ENCODE results near the gene BMPER. TPM values are rescaled to one million over a fixed set of nuclear protein-coding genes. Genes with fewer than 3 reads are reported as not detected.

The BMPER gene
- total and polyA plus RNA-seq, 10 of the 15 experiments (the other 5 are each of a cell fraction or from before 2014, with no cell fraction given), result 0.02 to 0.08 TPM; not detected in 8

DNA sequence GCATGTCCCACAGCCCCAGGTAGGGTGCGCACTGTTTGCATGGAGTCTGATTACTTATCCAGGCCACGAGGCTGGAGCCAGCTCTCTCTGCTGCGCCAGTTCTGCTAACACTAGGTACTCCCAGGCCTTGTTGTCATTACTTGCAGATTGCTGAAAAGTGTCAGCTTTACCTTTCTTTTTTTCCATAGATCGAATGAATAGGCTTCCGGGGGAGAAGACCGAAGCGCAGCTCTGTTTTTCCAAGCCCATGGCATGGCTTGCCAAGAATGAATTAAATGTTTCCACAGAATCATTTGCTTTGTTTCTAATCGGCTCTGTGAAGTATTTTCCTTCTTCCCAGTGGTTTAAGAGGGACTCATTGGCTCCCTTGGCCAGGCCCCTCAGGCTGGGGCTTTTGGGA lies 285.8 kb downstream of the BMPER start:
- Histone ChIP-seq H2AFZ (ENCODE audit: control insufficient read depth, low read depth, low read length) (no peak overlapping the region), H3K79me2 (ENCODE audit: control insufficient read depth, insufficient read depth, low read length) (no peaks in the 10 kb centered on the region), H3K36me3 (ENCODE audit: control insufficient read depth in 2 of 2, insufficient read depth in 2 of 2, low read length in 1 of 2) (no peaks in the 10 kb centered on the region), H3K4me2 (ENCODE audit: control insufficient read depth, insufficient read depth) (no peak overlapping the region), H4K20me1 (ENCODE audit: control insufficient read depth, insufficient read depth) (no peaks in the 10 kb centered on the region), H3K4me1 (ENCODE audit: control insufficient read depth, insufficient read depth, low read length) (no peaks in the 10 kb centered on the region), H3K9ac (ENCODE audit: control insufficient read depth, insufficient read depth, low read length) (no peak overlapping the region), H3K4me3 (no peak overlapping the region), H3K9me3 (replicated peaks; ENCODE audit: control insufficient read depth, insufficient read depth, low read length) (no peaks in the 10 kb centered on the region), H3K27me3 (replicated peaks in 1 of 2; ENCODE audit: control insufficient read depth in 2 of 2, insufficient read depth in 2 of 2, low read length in 1 of 2) (no peaks in the 10 kb centered on the region), H3K27ac (ENCODE audit: control insufficient read depth, insufficient read depth) (no peak overlapping the region)
- WGBS (ENCODE audit: insufficient coverage, insufficient replicate concordance, low lambda C conversion rate, missing lambda C conversion rate), result 39% methylated on average over 7 of the region's 8 CpGs
- SMC1A ChIA-PET (ENCODE audit: uncharacterized antibody, unreplicated experiment), result no interaction called here
- in situ Hi-C loops (cut with MboI) (no loop called here), intact Hi-C loops (cut with micrococcal nuclease; ENCODE audit: unreplicated experiment) (no loop called here)
- FAIRE-seq (no peak), ATAC-seq (no peak), DNase-seq (ENCODE audit: low read depth, low spot score) (no peak)
- RAD21 ChIA-PET (ENCODE audit: unreplicated experiment), result no interaction called here
- TF ChIP-seq PAX8 (IDR thresholded peaks at IDR 0.05) (no peak), CHD4 (IDR thresholded peaks at IDR 0.05) (no peak), POLR2AphosphoS5 (IDR thresholded peaks at IDR 0.05; ENCODE audit: low read length) (no peak), CBFB (IDR thresholded peaks at IDR 0.05; ENCODE audit: low read depth) (no peak), POLR2A (IDR thresholded peaks at IDR 0.05; ENCODE audit: low read depth, low read length) (no peak), EED (IDR thresholded peaks at IDR 0.05; ENCODE audit: low read depth) (no peak), JUND (IDR thresholded peaks at IDR 0.05; ENCODE audit: low read depth, low read length) (no peak), TBL1XR1 (IDR thresholded peaks at IDR 0.05; ENCODE audit: low read depth, low read length) (no peak), GABPA (IDR thresholded peaks at IDR 0.05; ENCODE audit: low read depth) (no peak)
- TF ChIP-seq, protein P1, sequence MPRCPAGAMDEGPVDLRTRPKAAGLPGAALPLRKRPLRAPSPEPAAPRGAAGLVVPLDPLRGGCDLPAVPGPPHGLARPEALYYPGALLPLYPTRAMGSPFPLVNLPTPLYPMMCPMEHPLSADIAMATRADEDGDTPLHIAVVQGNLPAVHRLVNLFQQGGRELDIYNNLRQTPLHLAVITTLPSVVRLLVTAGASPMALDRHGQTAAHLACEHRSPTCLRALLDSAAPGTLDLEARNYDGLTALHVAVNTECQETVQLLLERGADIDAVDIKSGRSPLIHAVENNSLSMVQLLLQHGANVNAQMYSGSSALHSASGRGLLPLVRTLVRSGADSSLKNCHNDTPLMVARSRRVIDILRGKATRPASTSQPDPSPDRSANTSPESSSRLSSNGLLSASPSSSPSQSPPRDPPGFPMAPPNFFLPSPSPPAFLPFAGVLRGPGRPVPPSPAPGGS (IDR thresholded peaks at IDR 0.05; ENCODE audit: borderline replicate concordance, insufficient read depth, low read depth, low read length, poor library complexity, severe bottlenecking), result no peak
- TF ChIP-seq, protein P2, sequence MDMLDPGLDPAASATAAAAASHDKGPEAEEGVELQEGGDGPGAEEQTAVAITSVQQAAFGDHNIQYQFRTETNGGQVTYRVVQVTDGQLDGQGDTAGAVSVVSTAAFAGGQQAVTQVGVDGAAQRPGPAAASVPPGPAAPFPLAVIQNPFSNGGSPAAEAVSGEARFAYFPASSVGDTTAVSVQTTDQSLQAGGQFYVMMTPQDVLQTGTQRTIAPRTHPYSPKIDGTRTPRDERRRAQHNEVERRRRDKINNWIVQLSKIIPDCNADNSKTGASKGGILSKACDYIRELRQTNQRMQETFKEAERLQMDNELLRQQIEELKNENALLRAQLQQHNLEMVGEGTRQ (IDR thresholded peaks at IDR 0.05; ENCODE audit: borderline replicate concordance, low read depth, low read length), result no peak
- TF ChIP-seq, protein P3, sequence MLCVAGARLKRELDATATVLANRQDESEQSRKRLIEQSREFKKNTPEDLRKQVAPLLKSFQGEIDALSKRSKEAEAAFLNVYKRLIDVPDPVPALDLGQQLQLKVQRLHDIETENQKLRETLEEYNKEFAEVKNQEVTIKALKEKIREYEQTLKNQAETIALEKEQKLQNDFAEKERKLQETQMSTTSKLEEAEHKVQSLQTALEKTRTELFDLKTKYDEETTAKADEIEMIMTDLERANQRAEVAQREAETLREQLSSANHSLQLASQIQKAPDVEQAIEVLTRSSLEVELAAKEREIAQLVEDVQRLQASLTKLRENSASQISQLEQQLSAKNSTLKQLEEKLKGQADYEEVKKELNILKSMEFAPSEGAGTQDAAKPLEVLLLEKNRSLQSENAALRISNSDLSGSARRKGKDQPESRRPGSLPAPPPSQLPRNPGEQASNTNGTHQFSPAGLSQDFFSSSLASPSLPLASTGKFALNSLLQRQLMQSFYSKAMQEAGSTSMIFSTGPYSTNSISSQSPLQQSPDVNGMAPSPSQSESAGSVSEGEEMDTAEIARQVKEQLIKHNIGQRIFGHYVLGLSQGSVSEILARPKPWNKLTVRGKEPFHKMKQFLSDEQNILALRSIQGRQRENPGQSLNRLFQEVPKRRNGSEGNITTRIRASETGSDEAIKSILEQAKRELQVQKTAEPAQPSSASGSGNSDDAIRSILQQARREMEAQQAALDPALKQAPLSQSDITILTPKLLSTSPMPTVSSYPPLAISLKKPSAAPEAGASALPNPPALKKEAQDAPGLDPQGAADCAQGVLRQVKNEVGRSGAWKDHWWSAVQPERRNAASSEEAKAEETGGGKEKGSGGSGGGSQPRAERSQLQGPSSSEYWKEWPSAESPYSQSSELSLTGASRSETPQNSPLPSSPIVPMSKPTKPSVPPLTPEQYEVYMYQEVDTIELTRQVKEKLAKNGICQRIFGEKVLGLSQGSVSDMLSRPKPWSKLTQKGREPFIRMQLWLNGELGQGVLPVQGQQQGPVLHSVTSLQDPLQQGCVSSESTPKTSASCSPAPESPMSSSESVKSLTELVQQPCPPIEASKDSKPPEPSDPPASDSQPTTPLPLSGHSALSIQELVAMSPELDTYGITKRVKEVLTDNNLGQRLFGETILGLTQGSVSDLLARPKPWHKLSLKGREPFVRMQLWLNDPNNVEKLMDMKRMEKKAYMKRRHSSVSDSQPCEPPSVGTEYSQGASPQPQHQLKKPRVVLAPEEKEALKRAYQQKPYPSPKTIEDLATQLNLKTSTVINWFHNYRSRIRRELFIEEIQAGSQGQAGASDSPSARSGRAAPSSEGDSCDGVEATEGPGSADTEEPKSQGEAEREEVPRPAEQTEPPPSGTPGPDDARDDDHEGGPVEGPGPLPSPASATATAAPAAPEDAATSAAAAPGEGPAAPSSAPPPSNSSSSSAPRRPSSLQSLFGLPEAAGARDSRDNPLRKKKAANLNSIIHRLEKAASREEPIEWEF (IDR thresholded peaks at IDR 0.05; ENCODE audit: insufficient replicate concordance, low read depth, low read length), result no peak
- TF ChIP-seq, protein P4, sequence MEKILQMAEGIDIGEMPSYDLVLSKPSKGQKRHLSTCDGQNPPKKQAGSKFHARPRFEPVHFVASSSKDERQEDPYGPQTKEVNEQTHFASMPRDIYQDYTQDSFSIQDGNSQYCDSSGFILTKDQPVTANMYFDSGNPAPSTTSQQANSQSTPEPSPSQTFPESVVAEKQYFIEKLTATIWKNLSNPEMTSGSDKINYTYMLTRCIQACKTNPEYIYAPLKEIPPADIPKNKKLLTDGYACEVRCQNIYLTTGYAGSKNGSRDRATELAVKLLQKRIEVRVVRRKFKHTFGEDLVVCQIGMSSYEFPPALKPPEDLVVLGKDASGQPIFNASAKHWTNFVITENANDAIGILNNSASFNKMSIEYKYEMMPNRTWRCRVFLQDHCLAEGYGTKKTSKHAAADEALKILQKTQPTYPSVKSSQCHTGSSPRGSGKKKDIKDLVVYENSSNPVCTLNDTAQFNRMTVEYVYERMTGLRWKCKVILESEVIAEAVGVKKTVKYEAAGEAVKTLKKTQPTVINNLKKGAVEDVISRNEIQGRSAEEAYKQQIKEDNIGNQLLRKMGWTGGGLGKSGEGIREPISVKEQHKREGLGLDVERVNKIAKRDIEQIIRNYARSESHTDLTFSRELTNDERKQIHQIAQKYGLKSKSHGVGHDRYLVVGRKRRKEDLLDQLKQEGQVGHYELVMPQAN (conservative IDR thresholded peaks at IDR 0.05), result no peak
- TF ChIP-seq, protein P5, sequence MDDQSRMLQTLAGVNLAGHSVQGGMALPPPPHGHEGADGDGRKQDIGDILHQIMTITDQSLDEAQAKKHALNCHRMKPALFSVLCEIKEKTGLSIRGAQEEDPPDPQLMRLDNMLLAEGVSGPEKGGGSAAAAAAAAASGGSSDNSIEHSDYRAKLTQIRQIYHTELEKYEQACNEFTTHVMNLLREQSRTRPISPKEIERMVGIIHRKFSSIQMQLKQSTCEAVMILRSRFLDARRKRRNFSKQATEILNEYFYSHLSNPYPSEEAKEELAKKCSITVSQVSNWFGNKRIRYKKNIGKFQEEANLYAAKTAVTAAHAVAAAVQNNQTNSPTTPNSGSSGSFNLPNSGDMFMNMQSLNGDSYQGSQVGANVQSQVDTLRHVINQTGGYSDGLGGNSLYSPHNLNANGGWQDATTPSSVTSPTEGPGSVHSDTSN (IDR thresholded peaks at IDR 0.05; ENCODE audit: insufficient replicate concordance, low read depth, low read length), result no peak
- POLR2A ChIA-PET, result no interaction called here
- CTCF ChIA-PET, result no interaction called here
- no TSS peak for BruUV-seq (replicated peaks)
